CD4-positive, alpha-beta memory T cell (primary cell): ENCODE results near the gene OR5W2. TPM values are rescaled to one million over a fixed set of nuclear protein-coding genes. Genes with fewer than 3 reads are reported as not detected.

ENCODE experiments used
- polyA plus RNA-seq, 2 donors: library from polyadenylated mRNA; unstranded; fragments of 300-500 nt; fragmentation: Illumina TruSeq; gene quantifications; one replicate each; pipeline ENCODE4 v1.2.3, GENCODE V29; 2021
- total RNA-seq, 2 experiments: library from RNA; stranded (reverse); gene quantifications; one replicate each; pipeline ENCODE4 v1.2.3, GENCODE V29; 2021

The OR5W2 gene
- total and polyA plus RNA-seq, 4 experiments from 2014 or later, result not detected

Other genes starting within 250 kb of the OR5W2 start
- gene OR5D13, start 141.1 kb downstream of the OR5W2 start, total RNA-seq, result not detected
- gene OR5D13, start 141.1 kb downstream of the OR5W2 start, polyA plus RNA-seq, result not detected
- not detected for gene OR5D14, start 119.0 kb downstream of the OR5W2 start, total RNA-seq
- not detected for gene OR5D14, start 119.0 kb downstream of the OR5W2 start, polyA plus RNA-seq
- not detected for gene OR5L1, start 103.2 kb downstream of the OR5W2 start, total RNA-seq
- not detected for gene OR5L1, start 103.2 kb downstream of the OR5W2 start, polyA plus RNA-seq
- not detected for gene OR5D18, start 95.0 kb downstream of the OR5W2 start, total RNA-seq
- not detected for gene OR5D18, start 95.0 kb downstream of the OR5W2 start, polyA plus RNA-seq
- gene OR5L2, start 87.4 kb downstream of the OR5W2 start, total RNA-seq, result not detected
- not detected for gene OR5L2, start 87.4 kb downstream of the OR5W2 start, polyA plus RNA-seq
- gene OR5D16, start 75.8 kb downstream of the OR5W2 start, total RNA-seq, result not detected
- not detected for gene OR5D16, start 75.8 kb downstream of the OR5W2 start, polyA plus RNA-seq
- gene TRIM51, start 31.3 kb downstream of the OR5W2 start, total RNA-seq, result not detected
- gene TRIM51, start 31.3 kb downstream of the OR5W2 start, polyA plus RNA-seq, result not detected
- not detected for gene OR5I1, start 21.8 kb upstream of the OR5W2 start, total RNA-seq
- not detected for gene OR5I1, start 21.8 kb upstream of the OR5W2 start, polyA plus RNA-seq
- gene OR10AG1, start 55.4 kb upstream of the OR5W2 start, total RNA-seq, result not detected
- gene OR10AG1, start 55.4 kb upstream of the OR5W2 start, polyA plus RNA-seq, result not detected
- gene OR5F1, start 80.0 kb upstream of the OR5W2 start, total RNA-seq, result not detected
- not detected for gene OR5F1, start 80.0 kb upstream of the OR5W2 start, polyA plus RNA-seq
- gene OR5AS1, start 113.1 kb upstream of the OR5W2 start, total RNA-seq, result not detected
- not detected for gene OR5AS1, start 113.1 kb upstream of the OR5W2 start, polyA plus RNA-seq
- gene OR8I2, start 178.7 kb upstream of the OR5W2 start, total RNA-seq, result not detected
- not detected for gene OR8I2, start 178.7 kb upstream of the OR5W2 start, polyA plus RNA-seq
- not detected for gene OR8H2, start 189.1 kb upstream of the OR5W2 start, total RNA-seq
- gene OR8H2, start 189.1 kb upstream of the OR5W2 start, polyA plus RNA-seq, result not detected
- not detected for gene OR8H3, start 207.8 kb upstream of the OR5W2 start, total RNA-seq
- gene OR8H3, start 207.8 kb upstream of the OR5W2 start, polyA plus RNA-seq, result not detected
- not detected for gene OR8J3, start 225.6 kb upstream of the OR5W2 start, total RNA-seq
- gene OR8J3, start 225.6 kb upstream of the OR5W2 start, polyA plus RNA-seq, result not detected
- not detected for gene OR8K5, start 245.7 kb upstream of the OR5W2 start, total RNA-seq
- not detected for gene OR8K5, start 245.7 kb upstream of the OR5W2 start, polyA plus RNA-seq